Left ventricle myocardium inferior (tissue), 1 donor: ENCODE results near the gene TTLL3. TPM values are rescaled to one million over a fixed set of nuclear protein-coding genes. Genes with fewer than 3 reads are reported as not detected.
"Not testable (repeated sequence)": the region's sequence is repeated elsewhere in the genome, so short reads cannot be mapped to it uniquely, and the experiment has no call there.

Experiments
- DNase-seq: peaks from one replicate; pipeline ENCODE4 v3.0.0-alpha.2; 2020
- H3K27ac ChIP-seq: fragments of 200-600 bp; replicated peaks from 2 replicates; pipeline ENCODE4 v1.8.0; 2021
- H3K27me3 ChIP-seq: fragments of 200-600 bp; 2 replicates; pipeline ENCODE4 v1.8.0; 2021; ENCODE audit warnings: low read depth
- H3K36me3 ChIP-seq: fragments of 200-600 bp; 2 replicates; pipeline ENCODE4 v1.8.0; 2021
- H3K4me1 ChIP-seq: fragments of 200-600 bp; 2 replicates; pipeline ENCODE4 v1.8.0; 2021
- H3K4me3 ChIP-seq: fragments of 200-600 bp; 2 replicates; pipeline ENCODE4 v1.8.0; 2021; ENCODE audit warnings: mild to moderate bottlenecking, moderate library complexity
- H3K9me3 ChIP-seq: fragments of 200-600 bp; replicated peaks from 2 replicates; pipeline ENCODE4 v1.8.0; 2021
- intact Hi-C: fragments of 100-400 bp; cut with micrococcal nuclease; formaldehyde crosslinking; loops from one replicate; pipeline ENCODE4 v1.11.0; 2022
- total RNA-seq: library from RNA; stranded (reverse); fragmentation: NEBNext Ultra II Directional; extraction: Animal tissue kit (Norgen Biotek cat#: 25700); gene quantifications from one replicate; pipeline ENCODE4 v1.2.1, GENCODE V29; 2021
- TF ChIP-seq, protein P1 (sequence below): fragments of 200-600 bp; IDR thresholded peaks from 2 replicates; pipeline ENCODE4 v1.8.0; 2021; ENCODE audit warnings: antibody characterized with exemption, mild to moderate bottlenecking, borderline replicate concordance
- donor health status: DM: no; HTN: yes; CAD: no; lungs with severe emphysema.

The TTLL3 gene
- total RNA-seq, 1 donor from 2014 or later, result 10.2 TPM

DNA sequence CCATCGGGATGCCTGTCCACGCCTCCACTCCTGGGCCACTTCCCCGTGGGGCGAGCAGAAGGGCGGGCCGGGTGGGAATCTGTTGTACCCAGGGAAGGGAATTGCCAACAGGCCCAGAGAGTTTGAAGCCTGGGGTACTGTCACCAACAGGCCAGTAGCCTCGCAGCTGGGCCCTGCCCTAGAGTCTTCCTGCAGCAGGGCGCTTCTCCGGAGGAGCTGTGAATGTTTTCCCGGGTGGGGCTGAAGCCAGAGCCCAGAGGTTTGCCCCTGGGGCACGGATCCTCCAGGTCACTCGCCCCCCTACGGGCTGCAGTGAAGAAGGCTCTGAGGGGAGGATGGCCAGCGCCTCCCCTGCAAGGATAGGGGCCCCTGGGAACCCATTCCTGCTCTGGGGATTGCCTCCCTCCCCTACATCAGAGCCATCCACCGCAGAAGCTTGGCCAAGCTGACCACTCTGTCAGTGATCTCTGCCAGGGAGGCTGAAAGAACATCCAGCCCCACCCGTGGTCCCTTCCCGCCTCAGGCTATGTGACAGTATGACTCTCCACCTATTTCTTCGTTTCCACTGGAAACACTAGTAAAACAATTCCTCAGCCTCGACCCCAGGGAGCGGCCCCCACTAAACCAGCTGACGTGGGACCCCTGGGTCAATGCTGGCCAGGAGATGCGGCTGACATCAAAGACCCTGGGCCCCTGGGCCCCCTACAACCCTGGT, 53.2 kb downstream of the TTLL3 start:
- peak overlapping the region; percentile 33 for H3K27ac ChIP-seq
- H3K27me3 ChIP-seq, result no peaks in the 10 kb centered on the region
- H3K4me3 ChIP-seq, result peak overlapping the region; percentile 65
- H3K9me3 ChIP-seq, result no peaks in the 10 kb centered on the region
- intact Hi-C loops, result no loop called here
- TF ChIP-seq, protein P1, sequence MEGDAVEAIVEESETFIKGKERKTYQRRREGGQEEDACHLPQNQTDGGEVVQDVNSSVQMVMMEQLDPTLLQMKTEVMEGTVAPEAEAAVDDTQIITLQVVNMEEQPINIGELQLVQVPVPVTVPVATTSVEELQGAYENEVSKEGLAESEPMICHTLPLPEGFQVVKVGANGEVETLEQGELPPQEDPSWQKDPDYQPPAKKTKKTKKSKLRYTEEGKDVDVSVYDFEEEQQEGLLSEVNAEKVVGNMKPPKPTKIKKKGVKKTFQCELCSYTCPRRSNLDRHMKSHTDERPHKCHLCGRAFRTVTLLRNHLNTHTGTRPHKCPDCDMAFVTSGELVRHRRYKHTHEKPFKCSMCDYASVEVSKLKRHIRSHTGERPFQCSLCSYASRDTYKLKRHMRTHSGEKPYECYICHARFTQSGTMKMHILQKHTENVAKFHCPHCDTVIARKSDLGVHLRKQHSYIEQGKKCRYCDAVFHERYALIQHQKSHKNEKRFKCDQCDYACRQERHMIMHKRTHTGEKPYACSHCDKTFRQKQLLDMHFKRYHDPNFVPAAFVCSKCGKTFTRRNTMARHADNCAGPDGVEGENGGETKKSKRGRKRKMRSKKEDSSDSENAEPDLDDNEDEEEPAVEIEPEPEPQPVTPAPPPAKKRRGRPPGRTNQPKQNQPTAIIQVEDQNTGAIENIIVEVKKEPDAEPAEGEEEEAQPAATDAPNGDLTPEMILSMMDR, result no peak
- DNase-seq, result no peak
- H3K36me3 ChIP-seq, result no peaks in the 10 kb centered on the region
- peaks cover 23% of the 10 kb centered on the region for H3K4me1 ChIP-seq

DNA sequence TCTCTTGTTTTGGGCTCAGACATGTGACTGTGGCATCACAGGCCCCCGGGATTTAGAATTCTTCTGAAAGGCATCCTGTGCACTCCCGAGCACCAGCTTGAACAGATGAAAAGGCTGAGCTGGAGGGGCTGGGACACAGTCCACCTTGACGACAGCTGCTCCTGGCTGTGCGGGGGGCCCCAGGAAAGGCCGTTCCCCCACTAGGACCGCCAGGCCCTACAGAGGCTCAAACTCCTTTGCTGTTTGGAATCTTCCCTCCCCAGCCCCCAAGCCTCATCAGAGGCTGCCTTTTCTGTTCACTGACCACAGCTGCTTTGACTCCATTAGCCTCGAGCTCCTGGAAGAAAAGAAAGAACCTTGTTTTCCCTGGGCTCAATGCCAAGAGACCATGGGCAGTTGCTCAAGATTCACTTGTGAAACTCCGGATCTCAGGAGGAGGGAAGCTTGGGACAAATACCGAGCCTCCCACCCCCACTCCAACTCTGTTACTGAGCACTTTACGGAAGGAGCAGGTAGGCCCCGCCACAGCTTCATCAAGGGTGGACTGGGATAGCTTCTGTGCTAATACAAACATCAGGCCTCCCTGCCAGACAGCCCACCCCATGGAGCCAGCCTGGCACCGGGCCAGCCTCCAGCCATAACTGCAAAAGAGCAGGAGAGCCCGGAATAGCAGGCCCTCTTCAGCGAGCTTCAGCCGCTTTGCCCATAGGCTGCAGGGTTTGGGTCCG, 54.3 kb downstream of the TTLL3 start:
- peaks cover 23% of the 10 kb centered on the region for H3K4me1 ChIP-seq
- intact Hi-C loops, result no loop called here
- peak; percentile 39 for DNase-seq

DNA sequence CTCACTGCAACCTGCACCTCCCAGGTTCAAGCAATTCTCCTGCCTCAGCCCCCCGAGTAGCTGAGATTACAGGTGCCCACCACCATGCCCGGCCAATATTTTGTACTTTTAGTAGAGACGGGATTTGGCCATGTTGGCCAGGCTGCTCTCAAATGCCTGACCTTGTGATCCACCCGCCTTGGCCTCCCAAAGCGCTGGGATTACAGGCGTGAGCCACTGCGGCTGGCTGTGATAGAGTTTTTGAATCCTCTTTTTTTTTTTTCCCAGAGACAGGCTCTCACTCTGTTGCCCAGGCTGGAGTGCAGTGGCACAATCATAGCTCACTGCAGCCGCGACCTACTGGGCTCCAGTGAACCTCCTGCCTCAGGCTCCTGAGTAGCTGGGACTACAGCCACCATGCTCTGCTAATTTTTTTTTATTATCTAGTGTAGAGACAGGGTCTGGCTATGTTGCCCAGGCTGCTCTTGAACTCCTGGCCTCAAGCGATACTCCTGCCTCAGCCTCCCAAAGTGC, 55.1 kb downstream of the TTLL3 start:
- H3K9me3 ChIP-seq, H3K27me3 ChIP-seq, intact Hi-C loops, H3K36me3 ChIP-seq, DNase-seq, H3K4me3 ChIP-seq: not testable (repeated sequence)
- Histone ChIP-seq H3K27ac (peak overlapping the region; percentile 64), H3K4me1 (peaks cover 23% of the 10 kb centered on the region)

More for the DNA sequence above, 54.3 kb downstream of the TTLL3 start:
- Histone ChIP-seq H3K27me3 (no peaks in the 10 kb centered on the region), H3K9me3 (no peaks in the 10 kb centered on the region), H3K27ac (peak overlapping the region; percentile 64), H3K36me3 (no peaks in the 10 kb centered on the region), H3K4me3 (peak overlapping the region; percentile 14)
- TF ChIP-seq, protein P1, result no peak

DNA sequence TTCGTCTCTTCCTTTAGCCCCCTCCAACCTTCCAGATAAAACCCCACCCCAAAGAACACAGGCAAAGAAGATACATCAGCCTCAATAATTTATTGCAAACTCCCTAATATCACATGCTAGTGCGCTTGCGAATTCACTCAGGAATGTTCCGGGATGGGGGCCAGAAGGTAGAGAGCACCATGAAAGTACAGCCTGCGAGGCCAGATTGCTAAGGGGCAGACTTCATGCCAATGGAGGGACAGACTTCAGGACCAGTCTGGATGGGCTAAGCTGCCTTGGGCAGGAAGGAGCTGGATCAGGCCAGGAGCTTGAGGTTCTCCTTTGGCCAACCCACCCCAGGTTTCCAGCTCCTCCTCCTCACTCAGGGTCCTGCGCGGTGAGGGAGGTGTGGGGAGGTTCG, 56.6 kb downstream of the TTLL3 start:
- no peak overlapping the region for H3K27ac ChIP-seq
- intact Hi-C loops, result no loop called here

DNA sequence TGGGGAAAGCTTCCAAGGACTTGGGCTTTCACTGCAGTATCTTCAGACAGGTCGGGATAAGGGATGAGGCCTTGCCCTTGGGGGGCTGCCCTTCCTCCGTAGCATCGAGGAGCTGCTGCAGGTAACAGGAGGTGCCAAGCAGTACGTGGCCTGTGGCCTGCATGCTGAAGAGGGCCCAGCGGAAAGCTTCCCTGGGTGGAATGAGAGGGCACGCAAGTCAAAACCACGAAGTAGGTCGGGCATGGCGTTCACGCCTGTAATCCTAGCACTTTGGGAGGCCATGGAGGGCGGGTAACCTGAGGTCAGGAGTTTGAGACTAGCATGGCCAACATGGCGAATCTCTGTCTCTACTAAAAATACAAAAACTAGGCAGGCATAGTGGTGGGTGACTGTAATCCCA, 57.0 kb downstream of the TTLL3 start:
- Histone ChIP-seq H3K4me1 (peaks cover 23% of the 10 kb centered on the region), H3K36me3 (no peaks in the 10 kb centered on the region), H3K4me3 (no peak overlapping the region), H3K9me3 (no peaks in the 10 kb centered on the region), H3K27me3 (no peaks in the 10 kb centered on the region), H3K27ac (no peak overlapping the region)
- TF ChIP-seq, protein P1, result no peak
- no peak for DNase-seq
- intact Hi-C loops, result no loop called here

More for the DNA sequence above, 56.6 kb downstream of the TTLL3 start:
- no peak for DNase-seq
- H3K27me3 ChIP-seq, result no peaks in the 10 kb centered on the region
- TF ChIP-seq, protein P1, result no peak
- H3K9me3 ChIP-seq, result no peaks in the 10 kb centered on the region
- H3K36me3 ChIP-seq, result no peaks in the 10 kb centered on the region
- peaks cover 23% of the 10 kb centered on the region for H3K4me1 ChIP-seq
- H3K4me3 ChIP-seq, result no peak overlapping the region

DNA sequence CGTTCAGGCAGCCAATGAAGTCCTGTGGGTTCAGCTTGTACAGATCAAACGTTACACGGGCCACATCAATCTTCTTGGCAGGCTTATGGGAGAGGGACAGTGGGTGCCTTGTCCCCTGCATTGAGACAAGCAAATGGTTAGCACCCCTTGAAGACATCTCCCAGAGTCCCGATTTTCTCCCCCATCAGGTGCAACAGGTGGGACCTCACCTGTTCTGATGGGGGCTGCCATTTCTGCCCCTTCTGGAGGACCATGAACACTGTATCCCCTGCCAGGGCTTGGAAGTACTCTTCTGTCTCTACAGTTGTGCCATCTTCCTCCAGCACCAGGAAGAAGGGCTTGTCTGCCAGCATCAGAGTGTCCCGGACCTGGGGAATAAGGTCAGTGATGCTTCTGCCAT, 59.9 kb downstream of the TTLL3 start:
- no peak overlapping the region for H3K4me3 ChIP-seq
- TF ChIP-seq, protein P1, result no peak
- no peaks in the 10 kb centered on the region for H3K27me3 ChIP-seq
- intact Hi-C loops, result no loop called here
- DNase-seq, result no peak
- H3K9me3 ChIP-seq, result no peaks in the 10 kb centered on the region
- H3K4me1 ChIP-seq, result peaks cover 2% of the 10 kb centered on the region
- no peak overlapping the region for H3K27ac ChIP-seq
- H3K36me3 ChIP-seq, result no peaks in the 10 kb centered on the region
